IPS DF 6.9 (cell line): Measurements from ENCODE around the gene PPP1R12B.
A peak's percentile ranks its signal among the peaks of the same experiment; 100 is the strongest.

Source experiments
- DNase-seq: peaks from one replicate; pipeline ENCODE4 v3.0.0-alpha.2; 2013; ENCODE audit warnings: low read depth, low spot score
- H3K27ac ChIP-seq: one replicate; pipeline ENCODE4 v1.5.1; 2013; ENCODE audit warnings: low read length, control low read depth
- H3K27me3 ChIP-seq: 2 replicates; pipeline ENCODE4 v1.6.1; 2013; ENCODE audit warnings: mild to moderate bottlenecking, low read length; ENCODE audit not compliant: control insufficient read depth, insufficient read depth
- H3K36me3 ChIP-seq: 2 replicates; pipeline ENCODE4 v1.6.1; 2013; ENCODE audit warnings: low read length; ENCODE audit not compliant: control insufficient read depth, insufficient read depth
- H3K4me1 ChIP-seq: 2 replicates; pipeline ENCODE4 v1.6.1; 2013; ENCODE audit warnings: low read length; ENCODE audit not compliant: control insufficient read depth, insufficient read depth
- H3K4me3 ChIP-seq: 2 replicates; pipeline ENCODE4 v1.5.1; 2013; ENCODE audit warnings: mild to moderate bottlenecking, low read length
- H3K9me3 ChIP-seq: 2 replicates; pipeline ENCODE4 v1.6.1; 2013; ENCODE audit warnings: low read length, inconsistent platforms; ENCODE audit not compliant: control insufficient read depth, insufficient read depth
- WGBS: extraction: QIAGEN DNeasy Blood & Tissue Kit; methylation state at CpG from one replicate; pipeline ENCODE4 v1.1.7; 2013; ENCODE audit warnings: mixed read lengths, missing lambda C conversion rate; ENCODE audit not compliant: insufficient read length, insufficient coverage; 5-methylcytosine and 5-hydroxymethylcytosine counted together

Gene PPP1R12B

DNA sequence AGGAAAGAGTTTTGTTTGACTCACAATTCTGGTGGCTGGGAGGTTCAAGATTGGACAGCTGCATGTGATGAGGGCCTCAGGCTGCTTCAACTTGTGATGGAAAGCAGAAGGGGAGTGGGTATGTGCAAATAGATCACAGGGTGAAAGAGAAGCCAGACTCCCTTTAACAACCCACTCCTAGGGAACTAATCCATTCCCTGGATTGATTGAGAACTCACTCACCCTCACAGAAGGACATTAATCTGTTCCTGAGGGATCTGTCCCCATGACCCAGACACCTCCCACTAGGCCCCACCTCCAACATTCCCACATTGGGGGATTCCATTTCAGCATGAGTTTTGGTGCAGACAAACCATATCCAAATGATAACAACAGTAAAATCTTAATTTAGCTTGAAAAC, 32.3 kb upstream of the PPP1R12B start:
- DNase-seq = no peak
- no peak overlapping the region for H3K27ac ChIP-seq

DNA sequence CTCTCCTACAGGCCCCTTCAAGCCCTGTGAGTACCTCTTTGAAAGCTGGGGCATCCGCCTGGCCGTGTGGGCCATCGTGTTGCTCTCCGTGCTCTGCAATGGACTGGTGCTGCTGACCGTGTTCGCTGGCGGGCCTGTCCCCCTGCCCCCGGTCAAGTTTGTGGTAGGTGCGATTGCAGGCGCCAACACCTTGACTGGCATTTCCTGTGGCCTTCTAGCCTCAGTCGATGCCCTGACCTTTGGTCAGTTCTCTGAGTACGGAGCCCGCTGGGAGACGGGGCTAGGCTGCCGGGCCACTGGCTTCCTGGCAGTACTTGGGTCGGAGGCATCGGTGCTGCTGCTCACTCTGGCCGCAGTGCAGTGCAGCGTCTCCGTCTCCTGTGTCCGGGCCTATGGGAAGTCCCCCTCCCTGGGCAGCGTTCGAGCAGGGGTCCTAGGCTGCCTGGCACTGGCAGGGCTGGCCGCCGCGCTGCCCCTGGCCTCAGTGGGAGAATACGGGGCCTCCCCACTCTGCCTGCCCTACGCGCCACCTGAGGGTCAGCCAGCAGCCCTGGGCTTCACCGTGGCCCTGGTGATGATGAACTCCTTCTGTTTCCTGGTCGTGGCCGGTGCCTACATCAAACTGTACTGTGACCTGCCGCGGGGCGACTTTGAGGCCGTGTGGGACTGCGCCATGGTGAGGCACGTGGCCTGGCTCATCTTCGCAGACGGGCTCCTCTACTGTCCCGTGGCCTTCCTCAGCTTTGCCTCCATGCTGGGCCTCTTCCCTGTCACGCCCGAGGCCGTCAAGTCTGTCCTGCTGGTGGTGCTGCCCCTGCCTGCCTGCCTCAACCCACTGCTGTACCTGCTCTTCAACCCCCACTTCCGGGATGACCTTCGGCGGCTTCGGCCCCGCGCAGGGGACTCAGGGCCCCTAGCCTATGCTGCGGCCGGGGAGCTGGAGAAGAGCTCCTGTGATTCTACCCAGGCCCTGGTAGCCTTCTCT, 30.3 kb upstream of the PPP1R12B start:
- WGBS = no CpG with 5 or more reads among the region's 52 CpGs
- Histone ChIP-seq H3K4me1 (peaks cover 2% of the 10 kb centered on the region; the same call in 1 of the 2 replicates), H3K27ac (no peak overlapping the region), H3K36me3 (no peaks in the 10 kb centered on the region), H3K27me3 (no peaks in the 10 kb centered on the region), H3K9me3 (no peaks in the 10 kb centered on the region), H3K4me3 (no peak overlapping the region; the same call in 1 of the 2 replicates)
- DNase-seq = no peak

More for the DNA sequence above, 32.3 kb upstream of the PPP1R12B start:
- Histone ChIP-seq H3K9me3 (no peaks in the 10 kb centered on the region), H3K27me3 (no peaks in the 10 kb centered on the region), H3K36me3 (no peaks in the 10 kb centered on the region), H3K4me1 (peaks cover 2% of the 10 kb centered on the region; the same call in 1 of the 2 replicates), H3K4me3 (no peak overlapping the region)

DNA sequence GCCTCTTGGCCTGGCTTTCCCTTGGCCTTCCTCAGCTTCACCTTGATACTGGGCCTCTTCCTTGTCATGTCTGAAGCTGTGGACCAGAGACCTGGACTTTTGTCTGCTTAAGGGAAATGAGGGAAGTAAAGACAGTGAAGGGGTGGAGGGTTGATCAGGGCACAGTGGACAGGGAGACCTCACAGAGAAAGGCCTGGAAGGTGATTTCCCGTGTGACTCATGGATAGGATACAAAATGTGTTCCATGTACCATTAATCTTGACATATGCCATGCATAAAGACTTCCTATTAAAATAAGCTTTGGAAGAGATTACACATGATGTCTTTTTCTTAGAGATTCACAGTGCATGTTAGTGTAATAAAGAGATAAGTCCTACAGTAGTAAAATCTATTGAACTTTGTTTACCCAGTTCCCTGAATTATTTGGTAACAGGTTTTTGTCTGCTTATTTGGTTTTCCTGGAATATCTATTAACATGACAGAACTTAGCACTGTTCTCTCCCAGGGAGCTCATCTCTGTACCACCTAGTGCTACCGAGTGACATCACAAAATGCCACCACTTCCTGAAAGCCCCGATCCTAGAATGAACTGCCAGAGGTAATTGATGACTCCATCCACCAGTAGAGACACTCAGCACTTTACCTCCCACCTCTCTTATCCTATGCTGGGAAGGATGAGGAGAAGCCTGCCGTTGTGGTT, 29.0 kb upstream of the PPP1R12B start:
- Histone ChIP-seq H3K36me3 (no peaks in the 10 kb centered on the region), H3K4me1 (peaks cover 2% of the 10 kb centered on the region; the same call in 1 of the 2 replicates), H3K27me3 (no peaks in the 10 kb centered on the region), H3K9me3 (no peaks in the 10 kb centered on the region), H3K4me3 (no peak overlapping the region), H3K27ac (no peak overlapping the region)
- WGBS = no CpG with 5 or more reads among the region's 4 CpGs
- DNase-seq = no peak

DNA sequence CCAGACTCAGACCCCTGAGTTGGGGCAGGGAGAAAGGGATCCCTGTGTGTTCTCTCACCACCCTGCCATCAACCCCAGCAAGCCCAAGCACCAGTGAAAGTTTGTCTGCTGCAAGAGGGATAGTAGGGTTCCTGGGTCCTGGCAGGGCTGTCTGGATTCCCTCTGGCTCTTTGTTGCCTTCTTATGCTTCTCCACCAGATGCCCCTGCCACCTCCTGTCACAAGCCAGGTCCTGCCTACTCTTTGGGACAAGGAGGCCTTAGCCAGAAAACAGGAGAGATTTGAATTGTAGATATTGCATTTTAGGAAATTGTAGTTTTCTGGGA, 28.5 kb upstream of the PPP1R12B start:
- no peaks in the 10 kb centered on the region for H3K36me3 ChIP-seq
- no peak overlapping the region for H3K27ac ChIP-seq
- H3K4me1 ChIP-seq = peaks cover 2% of the 10 kb centered on the region; the same call in 1 of the 2 replicates
- H3K9me3 ChIP-seq = no peaks in the 10 kb centered on the region
- no peak overlapping the region for H3K4me3 ChIP-seq
- no peak for DNase-seq
- H3K27me3 ChIP-seq = no peaks in the 10 kb centered on the region

DNA sequence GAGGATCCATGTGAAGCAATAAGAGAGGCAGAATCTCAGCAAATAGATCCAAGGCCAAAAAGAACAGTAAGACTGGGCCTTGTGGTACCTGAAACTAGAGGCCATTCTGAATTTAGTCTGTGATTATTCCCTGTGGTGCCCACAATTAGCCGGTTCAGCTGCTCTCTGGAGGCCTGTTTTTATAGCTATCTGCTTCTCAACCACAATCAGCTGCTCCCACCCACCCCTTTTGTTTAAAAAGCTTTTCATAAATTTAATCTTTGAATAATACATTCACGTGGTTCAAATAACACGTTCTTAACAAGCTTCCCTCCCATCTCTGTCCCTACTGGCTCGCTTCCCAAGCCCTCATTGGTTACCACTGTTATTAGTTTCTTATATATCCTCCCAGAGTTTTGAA, 24.8 kb upstream of the PPP1R12B start:
- Histone ChIP-seq H3K4me1 (peaks cover 2% of the 10 kb centered on the region; the same call in 1 of the 2 replicates), H3K27ac (no peak overlapping the region), H3K36me3 (no peaks in the 10 kb centered on the region), H3K4me3 (no peak overlapping the region), H3K9me3 (no peaks in the 10 kb centered on the region), H3K27me3 (no peaks in the 10 kb centered on the region)
- no CpG with 5 or more reads among the region's 4 CpGs for WGBS
- DNase-seq = no peak

DNA sequence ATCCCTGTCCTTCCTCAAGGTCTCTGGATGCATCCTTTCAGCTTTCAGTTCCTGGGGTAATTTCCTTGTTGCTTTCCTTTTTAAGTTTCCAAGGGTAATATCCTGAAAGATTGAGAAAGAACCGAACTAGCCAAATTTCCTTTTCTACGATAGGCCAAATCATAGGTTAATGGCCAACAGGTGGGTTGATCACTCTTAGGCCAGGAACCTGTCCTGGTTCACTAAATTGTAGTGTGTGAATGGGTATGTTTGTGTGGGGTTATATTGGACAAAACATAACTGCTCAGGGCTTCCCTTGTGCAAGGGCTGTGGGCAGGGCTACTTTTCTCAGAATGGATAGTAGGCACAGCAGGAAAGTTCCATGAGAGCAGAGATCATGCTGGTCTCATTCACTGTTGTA, 23.9 kb upstream of the PPP1R12B start:
- no peaks in the 10 kb centered on the region for H3K9me3 ChIP-seq
- no CpG with 5 or more reads among the region's 2 CpGs for WGBS
- no peak overlapping the region for H3K27ac ChIP-seq
- H3K4me3 ChIP-seq = no peak overlapping the region
- H3K36me3 ChIP-seq = no peaks in the 10 kb centered on the region; the same call in 1 of the 2 replicates
- no peak for DNase-seq
- H3K4me1 ChIP-seq = no peaks in the 10 kb centered on the region
- H3K27me3 ChIP-seq = no peaks in the 10 kb centered on the region

DNA sequence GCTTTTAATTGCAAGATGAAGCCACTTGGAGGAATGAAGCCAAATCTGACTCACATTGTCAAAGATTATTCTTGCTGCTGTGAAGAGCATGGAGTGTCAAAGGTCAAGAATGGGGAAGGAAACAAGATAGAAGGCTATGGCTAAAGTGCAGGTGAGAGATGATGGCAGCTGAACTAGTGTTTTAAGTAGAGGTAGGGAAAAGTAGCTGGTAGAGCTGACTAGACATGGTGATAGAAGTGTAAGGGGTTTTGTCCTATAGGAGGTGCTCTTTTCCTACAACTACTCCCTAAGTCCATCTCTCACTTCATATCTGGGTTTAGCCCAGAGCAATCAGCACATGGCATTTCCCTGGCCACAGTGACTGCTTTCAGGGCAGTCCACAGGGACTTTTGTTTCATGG, 18.6 kb upstream of the PPP1R12B start:
- DNase-seq = peak; percentile 41
- H3K27ac ChIP-seq = no peak overlapping the region

DNA sequence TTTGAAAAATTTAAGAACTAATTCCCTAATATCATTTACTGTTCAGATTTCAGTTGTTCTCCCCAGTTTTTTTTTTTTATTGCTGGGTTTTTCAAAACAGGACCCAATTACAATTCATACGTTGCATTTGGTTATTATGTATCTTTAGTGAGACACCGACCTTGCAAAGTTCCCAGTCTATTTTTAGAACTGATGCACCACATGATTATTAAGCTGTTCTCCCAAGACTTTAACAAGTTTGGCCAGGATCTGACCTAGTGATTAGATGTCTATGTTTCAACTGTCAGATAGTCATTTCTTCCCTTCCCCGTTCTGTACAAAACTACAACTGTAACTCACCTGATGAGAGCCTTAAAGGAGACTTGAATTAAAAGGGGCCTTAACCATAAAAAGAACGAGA, 14.6 kb upstream of the PPP1R12B start:
- Histone ChIP-seq H3K4me1 (no peaks in the 10 kb centered on the region), H3K27ac (no peak overlapping the region), H3K36me3 (peaks cover 17% of the 10 kb centered on the region; the same call in 1 of the 2 replicates), H3K9me3 (no peaks in the 10 kb centered on the region), H3K27me3 (no peaks in the 10 kb centered on the region), H3K4me3 (no peak overlapping the region)
- WGBS = no CpG with 5 or more reads among the region's 4 CpGs
- no peak for DNase-seq

More for the DNA sequence above, 18.6 kb upstream of the PPP1R12B start:
- Histone ChIP-seq H3K4me3 (no peak overlapping the region), H3K4me1 (no peaks in the 10 kb centered on the region), H3K9me3 (no peaks in the 10 kb centered on the region), H3K36me3 (peaks cover 14% of the 10 kb centered on the region; the same call in 1 of the 2 replicates), H3K27me3 (no peaks in the 10 kb centered on the region)

DNA sequence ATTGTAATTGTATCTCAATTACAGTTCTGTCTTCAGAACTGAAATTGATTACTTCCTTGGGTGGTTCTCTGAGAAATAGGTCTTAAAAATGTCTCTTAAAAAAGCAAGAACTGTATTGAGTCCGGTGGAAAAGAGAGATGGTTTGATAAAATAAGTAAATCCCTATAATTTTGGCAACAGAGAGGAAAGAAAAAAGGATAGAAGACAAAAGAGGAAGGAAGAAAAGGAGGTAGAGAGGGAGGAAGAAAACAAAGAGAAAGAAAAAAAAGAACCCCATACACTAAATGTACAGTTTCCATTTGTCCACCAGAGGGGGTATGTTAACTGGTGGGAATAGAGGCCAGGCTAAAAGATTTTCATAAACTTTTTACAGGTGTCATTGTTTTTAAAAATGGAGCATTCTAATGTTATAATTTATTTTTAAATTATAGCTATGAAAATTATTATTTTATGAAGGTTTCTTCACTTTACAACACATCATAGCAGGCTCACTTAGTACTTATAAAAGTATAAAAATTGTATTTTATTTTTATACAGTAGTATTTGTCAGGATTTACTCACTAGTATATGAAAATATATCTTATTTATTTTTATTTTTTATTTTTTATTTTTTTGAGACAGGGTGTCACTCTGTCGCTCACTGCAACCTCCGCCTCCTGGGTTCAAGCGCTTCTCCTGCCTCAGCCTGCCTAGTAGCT, 4.7 kb upstream of the PPP1R12B start:
- Histone ChIP-seq H3K9me3 (no peaks in the 10 kb centered on the region), H3K4me1 (no peaks in the 10 kb centered on the region), H3K36me3 (no peaks in the 10 kb centered on the region), H3K27me3 (no peaks in the 10 kb centered on the region), H3K27ac (no peak overlapping the region), H3K4me3 (no peak overlapping the region)
- no CpG with 5 or more reads among the region's 4 CpGs for WGBS
- DNase-seq = no peak

DNA sequence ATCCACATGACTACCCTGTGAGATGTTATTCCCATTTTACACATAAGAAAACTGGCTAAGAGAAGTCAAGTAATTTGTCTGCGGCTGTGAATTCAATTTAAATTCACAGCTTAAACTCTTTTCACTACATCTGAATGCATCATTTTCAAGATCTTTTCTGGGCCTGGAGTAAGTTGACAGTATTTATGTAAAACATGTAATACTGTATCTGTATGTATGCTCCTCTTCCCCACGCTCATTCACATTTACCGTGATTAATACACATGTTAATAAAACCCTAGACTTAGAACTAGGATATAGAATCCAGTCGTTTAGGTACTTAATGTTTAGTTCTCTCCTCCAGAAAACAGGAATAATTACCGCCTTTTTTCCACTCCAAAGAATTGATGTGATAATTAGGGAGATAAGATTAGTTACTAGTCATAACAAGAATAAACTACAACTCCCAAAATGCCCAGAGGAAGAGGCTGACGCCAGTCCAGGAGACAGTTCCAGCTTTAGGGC, 442 bp upstream of the PPP1R12B start:
- Histone ChIP-seq H3K4me3 (no peak overlapping the region), H3K27ac (no peak overlapping the region), H3K9me3 (no peaks in the 10 kb centered on the region), H3K36me3 (no peaks in the 10 kb centered on the region), H3K4me1 (no peaks in the 10 kb centered on the region), H3K27me3 (no peaks in the 10 kb centered on the region)
- DNase-seq = no peak
- WGBS = no CpG with 5 or more reads among the region's 6 CpGs
